Anterior cingulate cortex (tissue), 58 donors: ENCODE results near the gene CDH4.
"Not testable (repeated sequence)": the region's sequence is repeated elsewhere in the genome, so short reads cannot be mapped to it uniquely, and the experiment has no call there.

Experiments
- DNase-seq, 58 donors: peaks; one replicate each; lab custom pipeline; 2025; lab: John Stamatoyannopoulos, UW

The CDH4 gene

GRCh38 chr20:61445741-61446140, 193.7 kb downstream of the CDH4 start:
- no peak for DNase-seq

- no peak for DNase-seq
These were observed 195.9 kb downstream of the CDH4 start for GRCh38 chr20:61447952-61448351.

- peak in 1 of 58 donors; percentile 11 for DNase-seq
These were observed 196.3 kb downstream of the CDH4 start for GRCh38 chr20:61448386-61448785.

- DNase-seq = peak in 6 of 58 donors; percentile 9 to 33 (median 18)
These were observed 197.1 kb downstream of the CDH4 start for GRCh38 chr20:61449057-61449609.

GRCh38 chr20:61449916-61450315, 197.9 kb downstream of the CDH4 start:
- no peak for DNase-seq

- DNase-seq = no peak
These were observed 198.5 kb downstream of the CDH4 start for GRCh38 chr20:61450549-61450948.

GRCh38 chr20:61451009-61451408, 198.9 kb downstream of the CDH4 start:
- DNase-seq = no peak

GRCh38 chr20:61451953-61452352, 199.9 kb downstream of the CDH4 start:
- no peak for DNase-seq

GRCh38 chr20:61453219-61453618, 201.2 kb downstream of the CDH4 start:
- DNase-seq = no peak

- DNase-seq = not testable (repeated sequence)
These were observed 201.6 kb downstream of the CDH4 start for GRCh38 chr20:61453623-61454022.

GRCh38 chr20:61454053-61454452, 202.0 kb downstream of the CDH4 start:
- no peak for DNase-seq

GRCh38 chr20:61455508-61456215, 203.6 kb downstream of the CDH4 start:
- DNase-seq = no peak

GRCh38 chr20:61457725-61458124, 205.7 kb downstream of the CDH4 start:
- no peak for DNase-seq

GRCh38 chr20:61458146-61458746, 206.2 kb downstream of the CDH4 start:
- no peak for DNase-seq

GRCh38 chr20:61459266-61459665, 207.2 kb downstream of the CDH4 start:
- DNase-seq = no peak

GRCh38 chr20:61459705-61460104, 207.6 kb downstream of the CDH4 start:
- no peak for DNase-seq

GRCh38 chr20:61460261-61461052, 208.4 kb downstream of the CDH4 start:
- no peak for DNase-seq

GRCh38 chr20:61461461-61461860, 209.4 kb downstream of the CDH4 start:
- DNase-seq = no peak

- DNase-seq = peak in 20 of 58 donors; percentile 5 to 41 (median 18)
These were observed 212.5 kb downstream of the CDH4 start for GRCh38 chr20:61464307-61465303.

- DNase-seq = no peak
These were observed 223.7 kb downstream of the CDH4 start for GRCh38 chr20:61475729-61476128.
